DMS153 (cell line): ENCODE measurements around the gene CA11.
"Not testable (repeated sequence)": the region's sequence is repeated elsewhere in the genome, so short reads cannot be mapped to it uniquely, and the experiment has no call there.

Source experiments
- DNase-seq: peaks from one replicate; lab custom pipeline; 2025; lab: John Stamatoyannopoulos, UW

Gene CA11

GRCh38 chr19:48646001-48646721, at the start of gene CA11:
TSS of gene CA11 (minus strand) at chr19:48646187. CDS start at chr19:48645632, 555 bp downstream.
- no peak for DNase-seq

- DNase-seq = not testable (repeated sequence)
These were observed 47.6 kb upstream of the CA11 start for GRCh38 chr19:48693629-48694028.

DNA sequence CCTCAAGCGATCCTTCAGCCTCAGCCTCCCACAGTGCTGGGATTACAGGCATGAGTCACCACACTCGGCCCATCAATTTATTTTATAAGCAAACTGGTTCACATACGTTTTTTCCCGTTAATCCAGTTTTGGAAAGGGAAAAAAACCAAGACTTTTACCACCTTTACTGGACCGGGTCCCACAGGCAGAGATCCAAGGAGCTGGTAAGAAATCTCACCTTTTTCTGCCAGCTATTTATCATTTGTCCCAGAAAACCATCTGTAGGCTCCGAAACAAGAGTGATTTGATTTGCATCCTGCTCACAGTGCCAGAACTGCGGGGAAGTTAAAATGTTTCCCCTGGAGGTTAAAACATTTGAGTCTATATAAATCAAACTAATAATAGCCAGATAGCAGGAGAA, 43.5 kb upstream of the CA11 start:
- no peak for DNase-seq

DNA sequence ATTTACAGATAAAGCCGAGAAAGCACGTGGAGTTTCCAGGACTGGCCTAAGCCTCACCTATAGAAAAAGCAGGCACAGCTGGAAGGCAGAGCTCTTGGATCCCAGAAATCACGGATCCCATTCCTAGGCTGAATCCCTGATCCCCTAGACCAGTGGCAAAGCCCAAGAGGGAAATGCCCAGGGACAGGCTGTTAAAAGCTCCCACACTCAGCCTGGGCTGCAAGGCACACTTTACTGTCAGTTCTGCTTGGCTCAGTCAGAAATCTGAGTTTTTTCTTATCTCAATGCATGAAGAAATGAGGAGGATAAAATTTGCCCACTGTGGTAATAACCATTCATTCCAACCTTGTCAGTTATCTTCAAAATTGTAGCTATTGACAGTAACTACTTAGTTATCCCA, 41.8 kb upstream of the CA11 start:
- no peak for DNase-seq

DNA sequence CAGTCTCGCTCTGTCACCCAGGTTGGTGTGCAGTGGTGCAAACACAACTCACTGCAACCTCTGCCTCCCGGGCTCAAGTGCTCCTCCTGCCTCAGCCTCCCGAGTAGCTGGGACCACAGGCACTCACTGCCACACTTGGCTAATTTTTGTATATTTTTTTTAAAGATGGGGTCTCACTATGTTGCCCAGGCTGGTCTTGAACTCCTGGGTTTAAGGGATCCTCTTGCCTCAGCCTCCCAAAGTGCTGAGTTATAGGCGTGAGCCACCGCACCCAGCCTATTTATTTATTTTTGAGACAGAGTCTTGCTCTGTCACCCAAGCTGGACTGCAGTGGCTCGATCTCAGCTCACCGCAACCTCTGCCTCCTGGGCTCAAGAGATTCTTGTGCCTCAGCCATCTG, 40.6 kb upstream of the CA11 start:
- not testable (repeated sequence) for DNase-seq

GRCh38 chr19:48686088-48686487, 40.1 kb upstream of the CA11 start:
- no peak for DNase-seq

GRCh38 chr19:48685583-48685982, 39.6 kb upstream of the CA11 start:
- no peak for DNase-seq

- DNase-seq = peak; percentile 59
These were observed 37.4 kb upstream of the CA11 start for GRCh38 chr19:48683349-48683748.

DNA sequence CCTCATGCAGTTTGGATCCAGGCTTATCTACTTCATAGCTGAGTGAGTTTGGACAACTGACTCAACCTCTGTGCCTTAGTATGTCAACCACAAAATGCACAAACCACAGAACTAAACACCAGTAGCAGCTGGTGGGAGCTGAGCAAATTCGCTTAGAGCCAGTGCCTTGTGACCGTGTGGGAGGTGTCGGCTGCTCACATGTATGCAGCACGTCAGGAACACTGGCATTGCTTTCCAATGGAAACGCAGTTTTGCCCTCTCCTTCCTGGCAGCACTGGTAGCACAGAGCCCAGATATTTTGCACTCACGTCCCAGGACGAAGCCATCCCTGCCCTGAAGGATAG, 35.1 kb upstream of the CA11 start:
- no peak for DNase-seq

DNA sequence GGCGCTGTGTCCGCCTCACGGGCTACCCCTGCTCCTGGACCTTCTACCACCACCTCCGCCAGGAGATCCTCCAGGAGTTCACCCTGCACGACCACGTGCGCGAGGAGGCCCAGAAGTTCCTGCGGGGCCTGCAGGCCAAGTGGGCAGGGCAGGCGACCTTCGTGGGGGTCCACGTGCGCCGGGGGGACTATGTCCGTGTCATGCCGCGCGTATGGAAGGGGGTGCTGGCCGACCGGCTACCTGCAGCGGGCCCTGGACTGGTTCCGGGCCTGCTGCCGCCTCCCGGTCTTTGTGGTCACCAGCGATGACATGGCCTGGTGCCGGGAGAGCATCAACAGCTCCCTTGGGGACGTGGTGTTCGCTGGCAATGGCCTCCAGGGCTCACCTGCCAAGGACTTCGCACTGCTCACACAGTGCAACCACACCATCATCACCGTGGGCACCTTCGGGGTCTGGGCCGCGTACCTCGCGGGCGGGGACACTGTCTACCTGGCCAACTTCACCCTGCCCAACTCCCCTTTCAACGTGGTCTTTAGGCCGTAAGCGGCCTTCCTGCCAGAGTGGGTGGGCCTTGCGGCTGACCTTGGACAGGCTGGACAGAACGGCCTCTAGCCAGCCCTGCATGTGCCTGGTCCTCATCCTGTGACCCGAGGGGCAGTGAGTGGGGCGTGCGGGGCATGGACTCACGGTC, 34.6 kb upstream of the CA11 start:
- no peak for DNase-seq

DNA sequence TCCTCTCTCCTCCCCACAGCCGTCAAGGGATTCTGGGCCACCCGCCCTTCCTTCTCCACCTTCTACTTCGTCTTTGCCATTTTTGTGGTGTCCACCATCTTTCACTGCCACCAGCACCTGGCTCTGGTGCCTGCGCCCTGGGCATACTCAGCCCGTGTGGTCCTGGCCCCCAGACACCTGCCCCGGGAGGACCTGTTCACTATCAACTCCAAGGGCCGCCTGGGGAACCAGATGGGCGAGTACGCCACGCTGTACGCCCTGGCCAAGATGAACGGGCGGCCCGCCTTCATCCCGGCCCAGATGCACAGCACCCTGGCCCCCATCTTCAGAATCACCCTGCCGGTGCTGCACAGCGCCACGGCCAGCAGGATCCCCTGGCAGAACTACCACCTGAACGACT, 34.0 kb upstream of the CA11 start:
- not testable (repeated sequence) for DNase-seq

DNA sequence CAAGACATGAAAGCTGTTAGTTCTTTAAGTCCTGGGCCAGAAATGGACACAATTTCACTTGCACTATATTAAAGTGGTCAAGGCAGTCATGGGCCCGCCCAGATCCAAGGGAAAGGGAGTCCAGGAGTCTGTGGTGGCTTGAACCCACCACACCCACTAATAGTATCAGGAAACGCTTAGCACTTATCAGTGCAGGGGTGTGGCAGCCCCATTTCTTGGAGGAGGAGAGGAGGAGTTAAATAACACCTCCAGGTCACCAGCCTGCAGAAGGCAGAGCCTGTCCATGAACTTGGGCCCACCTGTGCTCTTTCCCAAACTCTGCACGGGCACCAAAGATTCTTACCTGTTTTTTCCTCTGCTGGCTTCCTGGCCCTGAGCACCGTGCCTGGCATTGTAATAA, 32.2 kb upstream of the CA11 start:
- no peak for DNase-seq

- no peak for DNase-seq
These were observed 30.9 kb upstream of the CA11 start for GRCh38 chr19:48676887-48677286.

GRCh38 chr19:48676487-48676886, 30.5 kb upstream of the CA11 start:
- no peak for DNase-seq

DNA sequence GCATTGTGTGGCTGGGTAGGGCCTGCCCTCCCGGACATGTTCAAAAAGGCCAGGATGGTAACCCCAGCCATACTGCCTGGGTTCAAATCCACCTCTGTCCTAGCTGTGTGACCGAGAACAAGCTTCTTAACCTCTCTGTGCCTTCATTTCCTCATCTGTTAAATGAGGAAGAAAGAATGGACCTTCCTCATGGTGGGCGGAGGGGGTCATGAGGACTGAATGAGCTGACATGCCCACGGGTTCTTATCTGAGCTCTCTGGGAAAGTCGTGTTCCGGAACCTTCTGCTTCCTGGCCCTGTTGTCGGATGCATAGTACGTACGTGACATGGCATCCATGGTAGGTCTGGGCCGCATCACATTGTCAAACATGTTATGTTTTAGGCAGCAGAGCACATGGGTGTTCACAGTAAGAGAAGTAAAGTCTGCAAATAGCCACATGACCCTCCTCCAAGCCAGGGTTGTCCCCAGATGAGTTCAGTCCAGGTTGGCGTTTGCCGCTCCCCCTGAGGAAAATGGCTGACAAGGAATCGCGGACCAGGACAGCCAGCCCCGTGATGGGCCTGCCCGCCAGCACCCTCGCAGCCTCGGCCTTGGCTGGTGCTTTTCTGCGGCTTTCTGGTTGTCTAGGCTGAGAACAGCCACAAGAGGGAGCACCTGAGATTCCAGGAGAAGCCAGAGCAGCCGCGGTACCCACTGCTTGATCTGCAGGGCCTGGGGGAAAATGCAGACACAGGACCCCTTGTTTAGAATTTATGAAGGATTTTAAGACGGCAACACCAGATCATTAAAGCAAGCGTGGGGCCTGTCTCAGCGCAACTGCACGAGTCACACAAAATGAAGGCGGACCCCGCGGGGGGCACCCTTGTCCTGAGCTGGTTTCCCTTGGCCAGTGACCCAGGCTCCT, 29.2 kb upstream of the CA11 start:
- peak; percentile 63 for DNase-seq

- no peak for DNase-seq
These were observed 28.3 kb upstream of the CA11 start for GRCh38 chr19:48674216-48674809.

- no peak for DNase-seq
These were observed 27.6 kb upstream of the CA11 start for GRCh38 chr19:48673436-48674100.

GRCh38 chr19:48672994-48673393, 27.0 kb upstream of the CA11 start, which contains the start of gene NTN5:
TSS of gene NTN5 (minus strand) at chr19:48673017. CDS start at chr19:48670986, 2,031 bp downstream.
- DNase-seq = no peak

DNA sequence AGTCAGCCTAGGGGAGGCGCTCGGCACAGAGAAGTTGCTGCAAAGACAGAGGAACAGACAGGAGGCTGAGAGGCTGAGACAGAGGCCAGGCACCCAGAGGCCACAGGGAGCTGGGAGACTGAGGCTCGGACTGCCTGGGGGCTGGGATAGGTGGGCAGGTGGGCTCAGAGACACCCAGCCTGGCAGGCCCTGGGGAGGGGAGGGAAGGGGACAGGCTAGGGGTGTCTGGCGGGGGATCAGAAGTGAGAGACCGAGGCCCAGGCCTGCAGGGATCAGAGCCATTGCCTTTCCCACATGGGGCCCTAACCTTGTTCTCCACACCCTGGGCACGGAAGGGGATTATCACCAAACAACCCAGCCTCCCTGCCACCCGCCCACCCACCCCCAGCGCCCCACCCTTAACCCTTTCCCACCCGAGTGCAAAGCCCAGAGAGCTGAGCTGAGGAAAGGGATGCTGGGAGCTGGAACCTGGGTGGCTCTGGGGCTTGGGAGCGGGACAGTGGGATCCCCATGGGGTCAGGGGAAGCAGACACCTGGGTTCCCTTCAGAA, 25.5 kb upstream of the CA11 start:
- no peak for DNase-seq

- no peak for DNase-seq
These were observed 24.9 kb upstream of the CA11 start for GRCh38 chr19:48670699-48671445.
